GM12891 (cell line): Measurements from ENCODE around the gene ME3.

Experiments
- PAX5 ChIP-seq: IDR thresholded peaks from 2 replicates; pipeline ENCODE4 v1.6.1; 2011; ENCODE audit warnings: low read length, moderate library complexity, mild to moderate bottlenecking; ENCODE audit not compliant: insufficient read depth, severe bottlenecking
- POLR2A ChIP-seq: IDR thresholded peaks from 2 replicates; pipeline ENCODE4 v1.6.1; 2011; ENCODE audit warnings: low read depth, low read length, control low read depth
- POLR2AphosphoS5 ChIP-seq: IDR thresholded peaks from 2 replicates; pipeline ENCODE4 v1.6.1; 2011; ENCODE audit warnings: low read depth, low read length, control low read depth
- TAF1 ChIP-seq: IDR thresholded peaks from 2 replicates; pipeline ENCODE4 v1.6.1; 2011; ENCODE audit warnings: low read depth, low read length, control low read depth

GRCh38 chr11:86459682-86460460, 212.5 kb downstream of the ME3 start:
- no peak for TF ChIP-seq TAF1
- no peak for TF ChIP-seq POLR2A
- no peak for TF ChIP-seq POLR2AphosphoS5
- TF ChIP-seq PAX5, result no peak
